GM21360 (cell line): ENCODE measurements around the gene PLCL1.
"Not testable (repeated sequence)": the region's sequence is repeated elsewhere in the genome, so short reads cannot be mapped to it uniquely, and the experiment has no call there.

Experiments
- ATAC-seq: cut with Tn5 transposase; IDR thresholded peaks from one replicate; pipeline ENCODE4 v1.9.1; 2021; ENCODE audit warnings: mild to moderate bottlenecking, moderate library complexity; ENCODE audit not compliant: unreplicated experiment

PLCL1 gene

DNA sequence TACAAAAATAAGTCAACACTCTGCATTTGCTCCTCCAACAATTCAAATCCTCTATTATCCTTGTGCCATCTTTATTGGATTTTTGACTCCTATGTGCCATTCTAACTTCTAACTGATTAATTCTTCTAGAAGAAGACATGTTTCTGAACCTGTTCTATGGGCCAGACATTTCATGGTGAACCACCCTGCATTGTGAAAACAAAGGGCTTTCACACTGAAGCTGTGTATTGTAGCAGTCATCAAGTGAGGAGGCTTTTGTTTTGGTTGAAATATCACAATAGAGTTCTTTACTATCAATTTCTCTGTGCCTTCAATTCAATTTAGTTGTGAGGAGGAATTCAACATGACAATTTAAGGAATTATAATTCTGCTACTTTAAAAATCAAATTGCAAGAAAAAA, 357.9 kb downstream of the PLCL1 start:
- no peak for ATAC-seq

DNA sequence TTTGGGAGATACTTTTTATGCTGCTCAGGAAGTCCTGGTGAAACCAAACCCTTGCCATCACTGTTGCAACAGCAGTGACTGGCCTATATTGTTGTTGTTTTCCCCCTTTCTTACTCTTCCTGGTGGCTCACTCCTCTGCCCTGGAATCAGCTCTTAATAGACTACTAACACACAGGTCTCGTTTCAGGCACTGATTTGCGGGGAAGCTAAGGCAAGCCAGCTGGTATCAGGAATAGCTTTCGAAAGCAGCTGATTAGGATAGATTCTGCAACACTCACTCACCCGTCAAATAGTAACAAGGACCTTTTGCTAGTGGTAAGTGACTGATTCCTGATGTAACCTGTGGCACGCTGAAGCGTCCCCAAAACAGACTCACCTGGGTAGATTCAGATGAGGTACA, 360.4 kb downstream of the PLCL1 start:
- no peak for ATAC-seq

DNA sequence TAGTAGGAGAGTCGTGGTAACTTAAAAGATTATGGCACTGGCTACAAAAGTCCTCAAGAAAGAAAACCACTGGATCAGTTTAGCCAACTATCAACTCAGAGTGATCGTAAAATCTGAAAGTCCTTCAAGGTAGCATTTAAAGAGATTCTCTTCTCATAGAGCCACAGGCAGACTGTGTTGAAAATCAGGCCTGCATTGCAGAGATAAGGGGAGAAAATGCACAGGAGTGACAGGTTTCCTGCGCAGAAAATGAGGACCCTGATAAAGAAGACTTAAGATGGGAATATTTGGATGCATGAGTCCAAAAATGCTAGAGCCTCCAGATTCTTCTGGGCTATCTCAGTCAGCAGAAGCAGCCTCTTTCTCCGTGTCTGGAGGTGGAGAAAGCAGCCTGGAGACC, 360.9 kb downstream of the PLCL1 start:
- no peak for ATAC-seq

DNA sequence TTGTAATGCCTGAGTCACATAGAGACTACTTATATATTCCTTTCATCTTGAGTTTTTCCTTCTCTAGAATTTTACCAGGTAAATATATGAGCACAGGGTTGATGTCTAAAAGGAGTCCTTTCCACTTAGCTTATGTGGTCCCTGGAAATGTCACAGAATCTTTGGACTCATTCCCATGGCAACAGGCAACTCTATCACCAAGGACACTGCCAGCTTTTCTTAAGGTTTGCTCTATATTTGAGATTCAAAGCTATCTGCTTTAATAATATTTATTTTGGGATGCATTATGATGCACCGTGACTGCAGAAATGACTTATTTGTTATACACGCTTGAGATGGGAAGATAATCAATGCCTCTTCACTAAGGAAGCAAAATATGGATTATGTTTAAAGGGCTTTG, 363.0 kb downstream of the PLCL1 start:
- no peak for ATAC-seq

GRCh38 chr2:198168651-198169050, 364.3 kb downstream of the PLCL1 start:
- ATAC-seq: no peak

- ATAC-seq: no peak
These were observed 368.8 kb downstream of the PLCL1 start for GRCh38 chr2:198173242-198173641.

DNA sequence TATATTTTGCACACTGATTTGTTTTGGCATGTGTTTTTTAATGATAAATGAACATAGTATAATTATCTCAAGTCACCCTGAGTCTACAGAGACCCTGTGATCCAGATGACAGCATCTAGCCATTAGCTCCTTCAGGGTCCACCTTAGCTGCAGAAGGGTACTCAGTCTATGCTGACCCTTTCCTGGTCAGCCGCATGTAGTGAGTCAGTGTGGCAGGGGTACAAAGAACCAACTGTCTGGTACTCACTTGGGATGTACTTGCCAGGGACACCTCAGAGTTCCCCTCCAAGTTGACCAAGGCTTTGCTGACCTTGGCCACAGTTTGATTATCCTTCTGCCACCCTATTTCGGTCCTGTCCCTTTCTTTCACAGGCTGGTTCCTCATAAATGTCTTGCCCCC, 369.5 kb downstream of the PLCL1 start:
- no peak for ATAC-seq

DNA sequence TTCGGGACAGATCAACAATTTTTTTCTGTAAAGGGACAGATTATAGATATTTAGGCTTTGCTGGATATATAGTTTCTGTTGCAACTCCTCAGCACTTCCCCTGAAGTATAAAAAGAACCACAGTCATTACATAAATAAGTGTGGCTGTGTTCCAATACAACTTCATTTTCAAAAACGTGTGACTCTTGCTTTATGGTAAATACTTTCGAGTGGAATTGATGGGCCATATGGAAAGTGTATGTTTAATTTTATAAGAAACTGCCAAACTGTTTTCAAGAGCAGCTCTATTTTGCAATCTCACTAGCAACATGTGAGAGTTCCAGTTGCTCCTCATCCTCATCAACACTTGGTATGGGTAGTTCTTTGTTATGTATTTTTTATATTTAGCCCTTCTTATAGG, 370.9 kb downstream of the PLCL1 start:
- ATAC-seq: no peak

DNA sequence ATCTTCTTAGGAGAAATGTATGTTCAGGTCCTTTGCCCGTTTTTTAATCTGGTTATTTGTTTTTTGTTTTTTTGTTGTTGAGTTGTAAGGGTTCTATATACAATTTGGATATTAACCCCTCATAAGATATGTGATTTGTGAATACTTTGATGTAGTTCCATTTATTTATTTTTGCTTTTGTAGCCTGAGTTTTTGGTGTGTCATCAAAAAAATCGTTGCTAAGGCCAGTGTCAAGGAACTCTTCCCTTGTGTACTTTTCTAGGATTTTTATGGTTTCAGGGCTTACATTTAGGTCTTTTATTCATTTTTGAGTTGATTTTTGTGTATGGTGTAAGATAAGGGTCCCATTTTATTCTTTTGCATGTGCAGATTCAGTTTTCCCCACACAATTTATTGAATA, 372.6 kb downstream of the PLCL1 start:
- ATAC-seq: no peak

- ATAC-seq: no peak
These were observed 374.4 kb downstream of the PLCL1 start for GRCh38 chr2:198178766-198179165.

DNA sequence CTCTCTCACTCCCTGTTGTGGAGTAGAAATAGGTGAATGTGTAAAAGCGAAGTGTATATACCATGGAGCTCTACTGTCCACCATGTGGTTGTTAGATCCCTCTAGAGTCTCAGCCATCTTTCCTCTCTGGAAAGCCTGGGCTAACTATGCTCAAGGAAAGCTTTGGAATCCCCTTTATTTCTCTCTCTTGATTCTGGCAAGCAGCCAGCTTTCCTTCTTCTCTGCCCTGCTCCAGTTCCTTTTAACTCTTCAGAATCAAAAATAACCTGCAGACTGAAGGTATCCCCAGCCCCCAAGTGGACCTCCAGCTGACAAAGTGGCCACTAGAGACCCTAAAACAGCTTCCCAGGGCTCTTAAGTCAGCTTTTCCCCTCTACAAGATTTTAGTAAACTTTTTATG, 381.9 kb downstream of the PLCL1 start:
- ATAC-seq: no peak

DNA sequence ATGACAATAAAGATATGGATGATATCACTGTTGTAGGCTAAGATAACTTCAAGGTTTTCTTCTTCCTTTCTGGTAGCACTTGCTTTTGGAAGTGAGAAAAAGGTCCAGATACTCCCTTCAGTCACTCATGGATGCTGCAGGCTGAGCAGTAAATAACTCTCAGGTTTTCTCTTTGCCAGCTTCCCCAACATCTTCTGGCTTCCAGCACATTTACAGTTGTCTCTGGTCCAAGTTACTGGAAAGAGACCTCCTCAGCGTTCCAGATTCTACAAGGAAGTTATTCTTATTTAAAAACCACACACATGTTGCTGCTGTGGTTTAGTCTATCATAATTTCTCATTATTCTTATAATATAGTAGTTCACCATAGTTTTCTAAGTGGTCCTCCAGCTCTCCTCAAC, 383.4 kb downstream of the PLCL1 start:
- no peak for ATAC-seq

DNA sequence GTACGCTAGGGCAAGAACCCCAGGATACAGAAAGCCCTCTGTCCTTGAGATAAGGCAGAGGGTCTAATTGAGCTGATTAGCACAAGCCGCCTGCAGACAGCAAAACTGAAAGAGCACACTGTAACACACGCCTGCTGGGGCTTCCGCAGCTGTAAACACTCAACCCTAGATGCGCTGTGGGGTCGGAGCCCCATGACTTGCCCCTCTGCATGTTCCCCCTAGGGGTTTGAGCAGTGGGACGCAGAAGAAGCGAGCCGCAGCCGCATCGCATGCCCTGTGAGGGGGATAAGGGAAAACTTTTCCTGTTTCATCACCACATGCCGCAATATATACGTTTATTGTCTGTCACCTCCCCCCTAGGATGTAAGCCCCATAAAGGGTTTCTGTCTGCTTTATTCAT, 384.6 kb downstream of the PLCL1 start:
- ATAC-seq: no peak

DNA sequence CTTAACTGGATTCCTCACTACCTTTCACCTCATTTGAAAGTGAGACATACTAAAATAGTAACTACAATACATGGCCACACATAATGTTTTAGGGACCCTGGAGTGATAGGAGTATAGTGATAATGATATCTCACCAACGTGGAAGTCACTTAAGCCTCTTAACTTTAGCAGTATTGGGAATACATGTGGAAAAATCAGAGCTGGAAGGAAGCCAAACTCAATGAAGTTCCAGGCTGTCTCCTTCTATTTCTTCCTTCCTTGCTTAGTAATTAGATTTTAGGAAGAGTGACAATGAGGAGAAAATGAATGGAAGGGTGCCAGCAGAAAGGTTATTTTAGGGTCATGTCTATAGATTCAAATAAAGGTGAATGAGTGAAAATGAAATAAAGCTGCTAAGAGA, 387.3 kb downstream of the PLCL1 start:
- ATAC-seq: no peak

DNA sequence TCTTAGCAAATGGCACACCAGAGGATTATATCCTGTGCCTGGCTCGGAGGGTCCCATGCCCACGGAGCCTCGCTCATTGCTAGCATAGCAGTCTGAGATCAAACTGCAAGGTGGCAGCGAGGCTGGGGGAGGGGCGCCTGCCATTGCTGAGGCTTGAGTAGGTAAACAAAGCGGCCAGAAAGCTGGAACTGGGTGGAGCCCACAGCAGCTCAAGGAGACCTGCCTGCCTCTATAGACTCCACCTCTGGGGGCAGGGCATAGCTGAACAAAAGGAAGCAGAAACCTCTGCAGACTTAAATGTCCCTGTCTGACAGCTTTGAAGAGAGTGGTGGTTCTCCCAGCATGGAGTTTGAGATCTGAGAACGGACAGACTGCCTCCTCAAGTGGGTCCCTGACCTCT, 392.2 kb downstream of the PLCL1 start:
- ATAC-seq: not testable (repeated sequence)
